Activated T-cell treated with anti-CD3 and anti-CD28 coated beads for 24 hours (primary cell): ENCODE data around the gene SLC4A8.

ENCODE experiments used
- DNase-seq: peaks from one replicate; pipeline ENCODE4 v3.0.0-alpha.2; 2020; ENCODE audit warnings: low read depth

The SLC4A8 gene

GRCh38 chr12:51395283-51396230 is 29.1 kb upstream of the SLC4A8 start:
- no peak for DNase-seq

- no peak for DNase-seq
These were observed 27.0 kb upstream of the SLC4A8 start for GRCh38 chr12:51397670-51398069.

GRCh38 chr12:51399891-51400290 is 24.7 kb upstream of the SLC4A8 start:
- DNase-seq: no peak

GRCh38 chr12:51401020-51401419 is 23.6 kb upstream of the SLC4A8 start:
- no peak for DNase-seq

- DNase-seq: no peak
These were observed 23.1 kb upstream of the SLC4A8 start for GRCh38 chr12:51401486-51401885.

GRCh38 chr12:51401900-51402299 is 22.7 kb upstream of the SLC4A8 start:
- no peak for DNase-seq

GRCh38 chr12:51403159-51403558 is 21.5 kb upstream of the SLC4A8 start:
- DNase-seq: no peak

GRCh38 chr12:51403681-51404136 is 20.9 kb upstream of the SLC4A8 start:
- DNase-seq: no peak

- DNase-seq: no peak
These were observed 20.0 kb upstream of the SLC4A8 start for GRCh38 chr12:51404627-51405026.

GRCh38 chr12:51405801-51406207 is 18.8 kb upstream of the SLC4A8 start:
- DNase-seq: no peak

- no peak for DNase-seq
These were observed 18.3 kb upstream of the SLC4A8 start for GRCh38 chr12:51406290-51406689.

GRCh38 chr12:51406859-51407258 is 17.8 kb upstream of the SLC4A8 start:
- no peak for DNase-seq

- DNase-seq: no peak
These were observed 17.0 kb upstream of the SLC4A8 start for GRCh38 chr12:51407604-51408003.

- no peak for DNase-seq
These were observed 14.8 kb upstream of the SLC4A8 start for GRCh38 chr12:51409846-51410245.

GRCh38 chr12:51413149-51413548 is 11.5 kb upstream of the SLC4A8 start:
- DNase-seq: no peak

GRCh38 chr12:51413791-51414190 is 10.8 kb upstream of the SLC4A8 start:
- DNase-seq: no peak

GRCh38 chr12:51415931-51416330 is 8.7 kb upstream of the SLC4A8 start:
- DNase-seq: no peak

GRCh38 chr12:51417826-51418225 is 6.8 kb upstream of the SLC4A8 start:
- no peak for DNase-seq

GRCh38 chr12:51419425-51420193 is 5.0 kb upstream of the SLC4A8 start:
- no peak for DNase-seq

GRCh38 chr12:51421266-51421884 is 3.3 kb upstream of the SLC4A8 start:
- peak; percentile 22 for DNase-seq

- DNase-seq: no peak
These were observed 453 bp upstream of the SLC4A8 start for GRCh38 chr12:51424094-51424661.

- no peak for DNase-seq
These were observed 3.6 kb downstream of the SLC4A8 start for GRCh38 chr12:51428256-51428655.
